ENCODE data around the gene SCYGR6.

The SCYGR6 gene

GRCh38 chr2:227701556-227701955 lies 23.0 kb downstream of the SCYGR6 start:
- Histone ChIP-seq H3K79me2 (ENCODE audit: insufficient read depth, low read length) (no peaks in the 10 kb centered on the region), H3K4me3 (ENCODE audit: low read depth, low read length, poor library complexity, severe bottlenecking) (no peak overlapping the region), H3K36me3 (ENCODE audit: insufficient read depth, low read length) (no peaks in the 10 kb centered on the region), H3F3A (ENCODE audit: insufficient read depth, low read length) (no peaks in the 10 kb centered on the region), H3K9me3 (ENCODE audit: low read length) (no peaks in the 10 kb centered on the region), H2AFZ (ENCODE audit: low read length) (no peak overlapping the region), H3K4me1 (ENCODE audit: insufficient read depth, low read length, severe bottlenecking) (no peaks in the 10 kb centered on the region), H3K9me2 (ENCODE audit: low read depth, low read length) (no peaks in the 10 kb centered on the region), H3K27ac (ENCODE audit: low read depth, low read length, poor library complexity, severe bottlenecking) (no peak overlapping the region), H4K20me1 (ENCODE audit: insufficient read depth, low read length) (no peaks in the 10 kb centered on the region), H3K4me2 (ENCODE audit: low read length) (no peak overlapping the region), H3K9ac (ENCODE audit: low read length) (no peak overlapping the region), H3K27me3 (ENCODE audit: insufficient read depth, low read length) (no peaks in the 10 kb centered on the region; the same call in 1 of the 2 replicates)
- TF ChIP-seq CTCF (IDR thresholded peaks at IDR 0.05; ENCODE audit: low read length) (no peak), EZH2 (IDR thresholded peaks at IDR 0.05; ENCODE audit: borderline replicate concordance, low read length) (no peak)

GRCh38 chr2:227696990-227697679 lies 27.4 kb downstream of the SCYGR6 start:
- H3K4me3 ChIP-seq (ENCODE audit: low read depth, low read length, poor library complexity, severe bottlenecking) = no peak overlapping the region
- H3K27ac ChIP-seq (ENCODE audit: low read depth, low read length, poor library complexity, severe bottlenecking) = no peak overlapping the region
- no peaks in the 10 kb centered on the region for H3F3A ChIP-seq (ENCODE audit: insufficient read depth, low read length)
- H3K79me2 ChIP-seq (ENCODE audit: insufficient read depth, low read length) = no peaks in the 10 kb centered on the region
- H3K36me3 ChIP-seq (ENCODE audit: insufficient read depth, low read length) = no peaks in the 10 kb centered on the region
- no peaks in the 10 kb centered on the region for H3K4me1 ChIP-seq (ENCODE audit: insufficient read depth, low read length, severe bottlenecking)
- no peak overlapping the region for H2AFZ ChIP-seq (ENCODE audit: low read length)
- no peaks in the 10 kb centered on the region for H4K20me1 ChIP-seq (ENCODE audit: insufficient read depth, low read length)
- no peaks in the 10 kb centered on the region for H3K9me3 ChIP-seq (ENCODE audit: low read length)
- no peak overlapping the region for H3K9ac ChIP-seq (ENCODE audit: low read length)
- H3K9me2 ChIP-seq (ENCODE audit: low read depth, low read length) = no peaks in the 10 kb centered on the region
- no peaks in the 10 kb centered on the region; the same call in 1 of the 2 replicates for H3K27me3 ChIP-seq (ENCODE audit: insufficient read depth, low read length)
- TF ChIP-seq CTCF (IDR thresholded peaks at IDR 0.05; ENCODE audit: low read length) (no peak), EZH2 (IDR thresholded peaks at IDR 0.05; ENCODE audit: borderline replicate concordance, low read length) (no peak)
- no peak overlapping the region for H3K4me2 ChIP-seq (ENCODE audit: low read length)

- H3K9me2 ChIP-seq (ENCODE audit: low read depth, low read length) = no peaks in the 10 kb centered on the region
- no peak overlapping the region for H2AFZ ChIP-seq (ENCODE audit: low read length)
- TF ChIP-seq EZH2 (IDR thresholded peaks at IDR 0.05; ENCODE audit: borderline replicate concordance, low read length) (no peak), CTCF (IDR thresholded peaks at IDR 0.05; ENCODE audit: low read length) (no peak)
Measured at GRCh38 chr2:227687189-227687588, 37.4 kb downstream of the SCYGR6 start.

More at GRCh38 chr2:227687189-227687588, 37.4 kb downstream of the SCYGR6 start:
- Histone ChIP-seq H3K79me2 (ENCODE audit: insufficient read depth, low read length) (no peaks in the 10 kb centered on the region), H3K27me3 (ENCODE audit: insufficient read depth, low read length) (no peaks in the 10 kb centered on the region), H3K9me3 (ENCODE audit: low read length) (no peaks in the 10 kb centered on the region), H3K9ac (ENCODE audit: low read length) (no peak overlapping the region), H3K4me3 (ENCODE audit: low read depth, low read length, poor library complexity, severe bottlenecking) (no peak overlapping the region), H3K4me1 (ENCODE audit: insufficient read depth, low read length, severe bottlenecking) (no peaks in the 10 kb centered on the region), H4K20me1 (ENCODE audit: insufficient read depth, low read length) (no peaks in the 10 kb centered on the region), H3K4me2 (ENCODE audit: low read length) (no peak overlapping the region), H3F3A (ENCODE audit: insufficient read depth, low read length) (no peaks in the 10 kb centered on the region), H3K36me3 (ENCODE audit: insufficient read depth, low read length) (no peaks in the 10 kb centered on the region), H3K27ac (ENCODE audit: low read depth, low read length, poor library complexity, severe bottlenecking) (no peak overlapping the region)

Measured in OCI-LY1 (cell line).